WTC11 (cell line): Measurements from ENCODE around the gene SLC51B. TPM values are rescaled to one million over a fixed set of nuclear protein-coding genes. Genes with fewer than 3 reads are reported as not detected.

ENCODE experiments used
- ATAC-seq: fragments of 200-7000 bp; cut with Tn5 transposase; 2 replicates; pipeline ENCODE4 v1.10.0; 2021; ENCODE audit warnings: mild to moderate bottlenecking, moderate library complexity
- CTCF ChIA-PET: fragments of 300-600 bp; sonication (Branson Sonifier 250); formaldehyde crosslinking; loops from one replicate; lab custom pipeline; 2021; ENCODE audit warnings: antibody characterized with exemption; lab: Charles Lee
- POLR2A ChIA-PET: fragments of 350-600 bp; sonication (Branson Sonifier 250); formaldehyde crosslinking; loops from one replicate; lab custom pipeline; 2021; ENCODE audit warnings: antibody characterized with exemption; lab: Charles Lee
- DNase-seq: peaks from one replicate; pipeline ENCODE4 v3.0.0; 2021; ENCODE audit warnings: low spot score
- H3K27ac Mint-ChIP-seq: 2 replicates; pipeline ENCODE4 v1.8.0; 2021; ENCODE audit warnings: mixed read lengths
- H3K27me3 Mint-ChIP-seq: 2 replicates; pipeline ENCODE4 v1.8.0; 2021; ENCODE audit warnings: low read depth, mild to moderate bottlenecking, moderate library complexity, mixed read lengths
- H3K36me3 Mint-ChIP-seq: 2 replicates; pipeline ENCODE4 v1.8.0; 2021; ENCODE audit warnings: mixed read lengths
- H3K4me1 Mint-ChIP-seq: 2 replicates; pipeline ENCODE4 v1.8.0; 2022; ENCODE audit warnings: mixed read lengths
- H3K4me3 Mint-ChIP-seq: 2 replicates; pipeline ENCODE4 v1.8.0; 2021; ENCODE audit warnings: mild to moderate bottlenecking, moderate library complexity, mixed read lengths
- H3K9me3 Mint-ChIP-seq: 2 replicates; pipeline ENCODE4 v1.8.0; 2021; ENCODE audit warnings: mixed read lengths
- ATF6 ChIP-seq: sonication (generic); formaldehyde crosslinking; IDR thresholded peaks from 2 replicates; pipeline ENCODE4 v1.8.1; 2023; ENCODE audit warnings: mild to moderate bottlenecking, missing genetic modification reagents
- E2F5 ChIP-seq: sonication (generic); formaldehyde crosslinking; IDR thresholded peaks from 2 replicates; pipeline ENCODE4 v1.8.1; 2022; ENCODE audit warnings: mild to moderate bottlenecking, moderate library complexity, missing genetic modification reagents
- ELF4 ChIP-seq: sonication (generic); formaldehyde crosslinking; IDR thresholded peaks from 2 replicates; pipeline ENCODE4 v1.8.1; 2022; ENCODE audit warnings: low read depth, mild to moderate bottlenecking, moderate library complexity, missing genetic modification reagents
- FOXJ3 ChIP-seq: sonication (generic); formaldehyde crosslinking; IDR thresholded peaks from 2 replicates; pipeline ENCODE4 v1.9.0; 2021; ENCODE audit warnings: missing genetic modification reagents, mild to moderate bottlenecking, borderline replicate concordance
- FOXK1 ChIP-seq: sonication (generic); formaldehyde crosslinking; IDR thresholded peaks from 2 replicates; pipeline ENCODE4 v1.8.0; 2022; ENCODE audit warnings: mild to moderate bottlenecking, moderate library complexity, missing genetic modification reagents
- GABPB1 ChIP-seq: sonication (generic); formaldehyde crosslinking; IDR thresholded peaks from 2 replicates; pipeline ENCODE4 v1.8.1; 2023; ENCODE audit warnings: mild to moderate bottlenecking, missing genetic modification reagents
- HMGXB4 ChIP-seq: sonication (generic); formaldehyde crosslinking; IDR thresholded peaks from 2 replicates; pipeline ENCODE4 v1.8.1; 2023; ENCODE audit warnings: mild to moderate bottlenecking, moderate library complexity, missing genetic modification reagents
- JAZF1 ChIP-seq: fragments of 250-450 bp; sonication (Bioruptor Pico); IDR thresholded peaks from 2 replicates; pipeline ENCODE4 v1.9.0; 2021; ENCODE audit warnings: moderate library complexity, mild to moderate bottlenecking, inconsistent platforms
- MAX ChIP-seq: sonication (generic); formaldehyde crosslinking; IDR thresholded peaks from 2 replicates; pipeline ENCODE4 v1.8.0; 2022; ENCODE audit warnings: mild to moderate bottlenecking, missing genetic modification reagents
- MLX ChIP-seq: sonication (generic); formaldehyde crosslinking; IDR thresholded peaks from 2 replicates; pipeline ENCODE4 v1.8.1; 2023; ENCODE audit warnings: mild to moderate bottlenecking, missing genetic modification reagents, moderate library complexity
- SP1 ChIP-seq: sonication (generic); formaldehyde crosslinking; conservative IDR thresholded peaks from 2 replicates; pipeline ENCODE4 v1.8.1; 2022; ENCODE audit warnings: missing genetic modification reagents
- TEAD1 ChIP-seq: sonication (generic); formaldehyde crosslinking; IDR thresholded peaks from 2 replicates; pipeline ENCODE4 v1.8.0; 2022; ENCODE audit warnings: mild to moderate bottlenecking, missing genetic modification reagents
- TEAD4 ChIP-seq: sonication (generic); formaldehyde crosslinking; IDR thresholded peaks from 2 replicates; pipeline ENCODE4 v1.8.0; 2022; ENCODE audit warnings: mild to moderate bottlenecking, missing genetic modification reagents
- ZBTB21 ChIP-seq: sonication (generic); formaldehyde crosslinking; IDR thresholded peaks from 2 replicates; pipeline ENCODE4 v1.8.1; 2023; ENCODE audit warnings: mild to moderate bottlenecking, missing genetic modification reagents, borderline replicate concordance
- ZMAT4 ChIP-seq: fragments of 250-450 bp; sonication (Bioruptor Pico); IDR thresholded peaks from 2 replicates; pipeline ENCODE4 v1.9.0; 2021; ENCODE audit warnings: mild to moderate bottlenecking
- ZNF281 ChIP-seq: sonication (generic); formaldehyde crosslinking; IDR thresholded peaks from 2 replicates; pipeline ENCODE4 v1.8.0; 2023; ENCODE audit warnings: mild to moderate bottlenecking, missing genetic modification reagents
- ZNF317 ChIP-seq: sonication (generic); formaldehyde crosslinking; IDR thresholded peaks from 2 replicates; pipeline ENCODE4 v1.8.1; 2023; ENCODE audit warnings: low read depth, mild to moderate bottlenecking, moderate library complexity, missing genetic modification reagents, borderline replicate concordance
- ZSCAN18 ChIP-seq: fragments of 250-450 bp; sonication (Bioruptor Pico); IDR thresholded peaks from 2 replicates; pipeline ENCODE4 v2.1.2; 2022; ENCODE audit warnings: mild to moderate bottlenecking, moderate library complexity
- total RNA-seq: library from RNA; stranded (reverse); gene quantifications from 3 replicates; pipeline ENCODE4 v1.2.3, GENCODE V29; 2021

The SLC51B gene
- total RNA-seq, 1 experiment from 2014 or later, result not detected

- no peak for TF ChIP-seq ATF6 (CRISPR knock-in tag)
- no peak for TF ChIP-seq ELF4 (CRISPR knock-in tag)
- TF ChIP-seq FOXJ3, result no peak
- TF ChIP-seq, all 79 proteins: peak for 5
Observed at GRCh38 chr15:65077291-65077980, 32.2 kb downstream of the SLC51B start (continued).

GRCh38 chr15:65077981-65078352 lies 32.8 kb downstream of the SLC51B start:
- TF ChIP-seq FOXK1 (CRISPR knock-in tag) (peak; percentile 38; the same call in 1 of the 2 replicates), HMGXB4 (no peak; the same call in none of the 2 replicates), SP1 (CRISPR knock-in tag) (peak; percentile 54; the same call in 1 of the 2 replicates), ZNF317 (CRISPR knock-in tag) (no peak), JAZF1 (CRISPR knock-in tag) (no peak), ZMAT4 (CRISPR knock-in tag) (no peak), ZNF281 (CRISPR knock-in tag) (0 out of 2 replicates have a peak, but pooled peaks have one; percentile 40), GABPB1 (CRISPR knock-in tag) (no peak), MAX (CRISPR knock-in tag) (peak; percentile 95), E2F5 (CRISPR knock-in tag) (no peak)
- ChIA-PET POLR2A (interaction anchor here (1.1 kb wide), 1 partner anchor 14 kb away, joined by 3 read pairs; no protein-coding TSS in a partner anchor), CTCF (interaction anchor here (0.5 to 15.1 kb wide), 15 partner anchors 9 to 463 kb away, joined by 3 to 308 read pairs (median 5); partner anchors contain the start of gene RASL12)
- ATAC-seq (peak; percentile 75), DNase-seq (peak; percentile 86)
- H3K27ac Mint-ChIP-seq, result no peak overlapping the region
- H3K4me1 Mint-ChIP-seq, result peaks cover 32% of the 10 kb centered on the region
- no peak overlapping the region for H3K4me3 Mint-ChIP-seq
- H3K36me3 Mint-ChIP-seq, result peaks cover 4% of the 10 kb centered on the region; the same call in 1 of the 2 replicates
- peaks cover 12% of the 10 kb centered on the region for H3K27me3 Mint-ChIP-seq
- peaks cover 9% of the 10 kb centered on the region for H3K9me3 Mint-ChIP-seq

GRCh38 chr15:65079580-65079979 lies 34.4 kb downstream of the SLC51B start:
- Mint-ChIP-seq H3K27me3 (peaks cover 14% of the 10 kb centered on the region), H3K4me3 (no peak overlapping the region), H3K27ac (no peak overlapping the region), H3K9me3 (no peaks in the 10 kb centered on the region), H3K4me1 (peaks cover 48% of the 10 kb centered on the region), H3K36me3 (no peaks in the 10 kb centered on the region)
- DNase-seq (no peak), ATAC-seq (no peak)
- ChIA-PET CTCF (interaction anchor here (3.1 to 15.1 kb wide), 5 partner anchors 12 to 45 kb away, joined by 27 to 308 read pairs (median 71); partner anchors contain the start of gene RASL12), POLR2A (no interaction called here)
- TF ChIP-seq MLX (CRISPR knock-in tag) (no peak), E2F5 (CRISPR knock-in tag) (no peak), ZSCAN18 (CRISPR knock-in tag) (no peak), TEAD4 (CRISPR knock-in tag) (no peak), TEAD1 (CRISPR knock-in tag) (no peak), ZBTB21 (CRISPR knock-in tag) (no peak)
